Activated naive CD8-positive, alpha-beta T cell treated with anti-CD3 and anti-CD28 coated beads for 36 hours (primary cell): ENCODE measurements around the gene NSUN7. TPM values are rescaled to one million over a fixed set of nuclear protein-coding genes. Genes with fewer than 3 reads are reported as not detected.
A peak's percentile ranks its signal among the peaks of the same experiment; 100 is the strongest.
"Not testable (repeated sequence)": the region's sequence is repeated elsewhere in the genome, so short reads cannot be mapped to it uniquely, and the experiment has no call there.

Experiments used
- DNase-seq: peaks from one replicate; pipeline ENCODE4 v3.0.0; 2021
- H3K27ac Mint-ChIP-seq: one replicate; pipeline ENCODE4 v1.8.0; 2022; ENCODE audit warnings: mild to moderate bottlenecking, moderate library complexity, mixed read lengths
- H3K27me3 Mint-ChIP-seq: one replicate; pipeline ENCODE4 v1.8.0; 2022; ENCODE audit warnings: mild to moderate bottlenecking, mixed read lengths
- H3K36me3 Mint-ChIP-seq: one replicate; pipeline ENCODE4 v1.8.0; 2021; ENCODE audit warnings: mild to moderate bottlenecking, mixed read lengths
- H3K4me1 Mint-ChIP-seq: one replicate; pipeline ENCODE4 v1.8.0; 2021; ENCODE audit warnings: mixed read lengths
- H3K4me3 Mint-ChIP-seq: one replicate; pipeline ENCODE4 v1.8.0; 2022; ENCODE audit warnings: mild to moderate bottlenecking, moderate library complexity, mixed read lengths
- H3K9me3 Mint-ChIP-seq: one replicate; pipeline ENCODE4 v1.8.0; 2022; ENCODE audit warnings: mixed read lengths
- total RNA-seq, 2 experiments: library from RNA; stranded (reverse); gene quantifications; one replicate each; pipeline ENCODE4 v1.2.3, GENCODE V29; 2021

The NSUN7 gene, protein sequence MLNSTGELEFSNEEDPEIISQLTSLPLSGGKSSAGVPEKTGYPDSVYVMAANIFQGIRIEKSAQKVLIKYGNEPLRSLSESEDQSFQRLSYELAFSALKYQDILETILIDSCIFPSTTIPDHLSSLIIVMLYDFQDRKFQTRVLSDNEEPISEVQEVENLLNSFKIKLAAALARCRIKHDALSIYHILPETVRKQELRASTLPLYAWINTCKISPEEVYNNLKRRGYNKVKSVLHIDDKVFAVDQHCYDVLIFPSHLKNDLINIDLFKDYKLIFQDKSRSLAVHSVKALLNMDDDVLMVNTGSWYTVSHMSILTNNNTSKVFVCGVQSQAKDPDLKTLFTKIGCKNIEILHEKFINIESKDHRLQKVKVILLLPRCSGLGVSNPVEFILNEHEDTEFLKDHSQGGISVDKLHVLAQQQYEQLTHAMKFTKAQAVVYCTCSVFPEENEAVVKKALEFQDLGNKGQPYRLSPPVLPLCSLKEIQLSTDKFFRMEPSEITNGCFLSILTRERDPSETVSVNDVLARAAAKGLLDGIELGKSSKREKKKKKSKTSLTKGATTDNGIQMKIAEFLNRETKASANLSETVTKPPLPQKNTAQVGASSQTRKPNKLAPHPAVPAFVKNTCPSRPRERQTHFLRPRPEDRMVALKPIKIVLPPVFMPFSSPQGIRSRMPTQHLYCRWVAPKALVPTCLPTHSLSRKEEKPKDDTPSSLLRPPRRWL
- under 1 TPM; 0.19 to 0.28 TPM for total RNA-seq

DNA sequence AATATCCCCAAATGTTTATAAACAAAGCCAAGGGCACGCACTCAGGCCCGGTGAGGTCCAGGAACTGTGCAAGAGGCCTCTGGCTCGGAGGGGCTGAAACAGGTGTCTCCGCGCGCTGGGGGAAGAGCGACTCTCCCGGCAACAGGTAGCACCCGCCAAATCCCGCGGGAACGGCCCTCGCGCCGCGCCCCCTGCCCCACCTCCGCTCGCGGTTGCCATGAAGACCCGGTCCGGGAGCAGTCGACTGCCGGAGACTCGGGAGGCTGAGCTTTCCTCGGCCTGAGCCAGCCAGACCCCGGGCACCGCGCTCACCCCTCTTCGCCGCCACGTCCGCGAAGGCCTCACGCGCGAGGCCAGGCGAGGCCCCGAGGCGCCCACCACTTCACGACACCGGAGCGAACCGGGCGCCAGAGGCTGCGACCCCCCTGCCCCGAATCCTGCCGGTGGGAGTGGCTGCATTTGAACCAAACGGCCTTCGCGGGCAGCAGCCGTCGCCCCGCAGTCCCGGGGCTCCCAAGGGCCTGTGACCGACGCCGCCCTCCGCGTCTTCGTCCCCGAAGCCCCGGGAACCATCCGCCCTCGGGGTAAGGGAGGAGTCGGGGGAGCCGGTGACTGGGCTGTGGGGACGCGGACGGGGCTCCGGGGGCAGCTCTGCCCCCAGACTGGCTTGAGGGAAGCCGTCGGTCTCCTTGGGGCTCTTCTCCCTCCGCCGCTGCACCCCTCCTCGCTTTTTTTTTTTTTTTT, at the start of gene NSUN7:
Gene NSUN7, plus strand, starts transcription at position 239 of the 744 bp plus-strand sequence. CDS start 739 bp downstream, outside the sequence.
- Mint-ChIP-seq H3K9me3 (peaks cover 5% of the 10 kb centered on the region), H3K36me3 (no peaks in the 10 kb centered on the region), H3K4me3 (peak within 1 kb of the TSS; percentile 63), H3K27me3 (peaks cover 50% of the 10 kb centered on the region), H3K27ac (no peak within 1 kb of the TSS), H3K4me1 (peaks cover 4% of the 10 kb centered on the region)
- DNase-seq: peak; percentile 51

DNA sequence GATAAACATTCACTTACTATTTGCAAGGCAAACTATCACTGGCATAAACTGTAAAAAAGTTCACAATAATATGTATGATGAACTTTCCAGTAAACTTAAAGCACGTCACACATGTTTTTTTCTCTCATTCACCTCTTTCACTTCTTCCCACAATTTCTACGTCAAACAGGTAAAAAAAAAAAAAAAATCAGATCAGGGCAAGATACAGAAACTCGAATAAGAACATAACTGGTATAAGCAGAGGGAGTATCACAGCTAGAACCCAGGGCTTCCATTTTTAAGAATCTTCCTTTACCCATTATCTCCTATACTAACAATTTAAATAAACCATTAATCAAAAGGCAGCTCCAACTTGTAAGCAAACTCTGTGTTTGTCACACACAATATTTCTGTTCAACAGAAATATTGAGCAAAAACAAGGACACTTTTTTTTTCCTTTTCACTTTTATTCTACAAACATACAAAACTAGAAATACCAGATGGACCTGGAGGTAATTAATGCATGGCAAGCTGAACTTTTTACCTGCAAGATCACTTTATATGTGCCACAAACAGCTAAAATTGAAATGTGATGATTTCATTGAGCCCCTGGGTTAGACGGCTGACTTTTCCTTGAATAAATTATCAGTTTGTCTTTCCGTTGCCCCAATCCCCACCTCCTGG, 47.5 kb upstream of the NSUN7 start:
- Mint-ChIP-seq H3K4me1 (peaks cover 18% of the 10 kb centered on the region), H3K27ac (peak overlapping the region; percentile 47), H3K9me3 (peaks cover 2% of the 10 kb centered on the region), H3K36me3 (peaks cover 2% of the 10 kb centered on the region), H3K4me3 (no peak overlapping the region), H3K27me3 (no peaks in the 10 kb centered on the region)
- no peak for DNase-seq

DNA sequence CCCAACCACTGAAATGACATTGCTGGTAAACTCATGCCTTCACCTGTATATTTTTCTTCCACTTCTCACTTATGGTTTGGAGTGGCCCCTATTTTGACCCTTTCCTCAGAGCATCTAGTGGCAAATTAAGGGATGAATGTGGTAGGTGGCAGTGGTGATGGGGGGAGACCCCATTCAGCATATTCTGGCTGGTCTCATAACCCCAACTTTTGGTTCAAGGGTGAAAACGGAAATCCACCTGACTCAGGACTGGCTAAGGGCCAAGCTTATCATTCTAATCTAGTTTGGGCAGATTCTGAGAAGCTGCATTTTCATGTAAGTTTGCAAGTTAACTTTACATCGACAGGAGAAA, 47.0 kb upstream of the NSUN7 start:
- H3K27ac Mint-ChIP-seq: peak overlapping the region; percentile 47
- peaks cover 4% of the 10 kb centered on the region for H3K27me3 Mint-ChIP-seq
- H3K4me3 Mint-ChIP-seq: no peak overlapping the region
- peak; percentile 38 for DNase-seq
- peaks cover 18% of the 10 kb centered on the region for H3K4me1 Mint-ChIP-seq
- H3K9me3 Mint-ChIP-seq: peaks cover 2% of the 10 kb centered on the region
- H3K36me3 Mint-ChIP-seq: peaks cover 2% of the 10 kb centered on the region

DNA sequence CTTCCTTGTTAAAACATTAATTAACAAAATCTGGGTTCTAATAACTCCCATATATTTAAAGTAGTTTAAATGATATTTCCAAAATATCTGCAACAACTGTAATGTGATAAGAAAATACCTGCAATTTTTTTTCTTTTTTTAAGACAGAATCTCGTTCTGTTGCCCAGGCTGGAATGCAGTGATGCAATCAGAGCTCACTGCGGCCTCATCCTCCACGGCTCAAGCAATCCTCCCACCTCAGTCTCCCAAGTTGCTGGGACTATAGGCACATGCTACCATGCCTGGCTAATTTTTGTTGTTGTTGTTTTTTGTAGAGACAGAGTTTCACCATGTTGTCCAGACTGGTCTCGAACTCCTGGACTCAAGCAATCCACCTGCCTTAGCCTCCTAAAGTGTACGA, 45.7 kb upstream of the NSUN7 start:
- peaks cover 2% of the 10 kb centered on the region for H3K9me3 Mint-ChIP-seq
- no peak for DNase-seq

DNA sequence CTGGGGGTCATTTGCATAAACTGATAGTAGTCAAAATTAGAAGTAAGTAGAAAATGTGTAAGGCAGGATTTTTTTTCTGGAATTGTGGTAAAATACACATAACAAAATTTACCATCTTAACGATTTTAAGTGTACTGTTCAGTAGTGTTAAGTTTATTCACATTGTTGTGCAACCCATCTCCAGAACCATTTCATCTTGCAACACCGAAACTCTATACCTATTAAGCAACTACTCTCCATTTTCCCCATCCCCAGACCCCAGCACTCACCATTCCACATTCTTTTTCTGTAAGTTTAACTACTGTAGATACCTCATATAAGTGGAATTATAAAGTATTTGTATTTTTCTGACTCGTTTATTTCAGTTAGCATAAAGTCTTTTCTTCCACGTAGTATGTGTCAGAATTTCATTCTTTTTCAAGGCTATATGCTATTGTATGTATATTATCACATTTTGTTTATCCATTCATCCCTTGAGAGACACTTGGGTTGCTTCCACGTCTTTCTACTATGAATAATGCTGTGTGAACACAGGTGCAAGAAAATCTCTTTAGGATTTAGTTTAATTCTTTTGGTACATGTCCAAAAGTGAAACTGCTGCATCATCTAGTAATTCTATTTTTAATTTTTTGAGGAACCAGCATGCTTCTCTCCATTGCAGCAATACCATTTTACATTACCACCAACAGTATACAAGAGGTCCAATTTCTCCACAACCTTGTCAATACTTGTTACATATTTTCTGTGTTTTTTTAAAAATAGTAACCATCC, 39.1 kb upstream of the NSUN7 start:
- Mint-ChIP-seq H3K27ac (no peak overlapping the region), H3K36me3 (no peaks in the 10 kb centered on the region), H3K9me3 (no peaks in the 10 kb centered on the region), H3K4me1 (no peaks in the 10 kb centered on the region), H3K27me3 (peaks cover 41% of the 10 kb centered on the region), H3K4me3 (no peak overlapping the region)
- DNase-seq: no peak

More for the DNA sequence above, 45.7 kb upstream of the NSUN7 start:
- H3K4me1 Mint-ChIP-seq: peaks cover 18% of the 10 kb centered on the region
- H3K36me3 Mint-ChIP-seq: peaks cover 2% of the 10 kb centered on the region
- H3K27ac Mint-ChIP-seq: no peak overlapping the region
- peaks cover 15% of the 10 kb centered on the region for H3K27me3 Mint-ChIP-seq
- no peak overlapping the region for H3K4me3 Mint-ChIP-seq

DNA sequence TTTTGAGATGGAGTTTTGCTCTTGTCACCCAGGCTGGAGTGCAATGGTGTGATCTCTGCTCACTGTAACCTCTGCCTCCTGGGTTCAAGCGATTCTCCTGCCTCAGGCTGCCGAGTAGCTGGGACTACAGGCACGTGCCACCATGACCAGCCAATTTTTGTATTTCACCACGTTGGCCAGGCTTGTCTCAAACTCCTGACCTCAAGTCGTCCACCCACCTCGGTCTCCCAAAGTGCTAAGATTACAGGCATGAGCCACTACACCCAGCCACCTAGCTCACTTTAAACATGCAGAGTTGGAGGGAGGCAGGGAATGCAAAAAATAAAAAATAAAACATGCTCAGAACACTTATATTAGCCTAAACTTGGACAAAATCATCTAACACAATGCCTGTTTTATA, 36.8 kb upstream of the NSUN7 start:
- DNase-seq, H3K4me3 Mint-ChIP-seq, H3K4me1 Mint-ChIP-seq, H3K9me3 Mint-ChIP-seq, H3K36me3 Mint-ChIP-seq, H3K27ac Mint-ChIP-seq: not testable (repeated sequence)
- H3K27me3 Mint-ChIP-seq: peaks cover 39% of the 10 kb centered on the region

DNA sequence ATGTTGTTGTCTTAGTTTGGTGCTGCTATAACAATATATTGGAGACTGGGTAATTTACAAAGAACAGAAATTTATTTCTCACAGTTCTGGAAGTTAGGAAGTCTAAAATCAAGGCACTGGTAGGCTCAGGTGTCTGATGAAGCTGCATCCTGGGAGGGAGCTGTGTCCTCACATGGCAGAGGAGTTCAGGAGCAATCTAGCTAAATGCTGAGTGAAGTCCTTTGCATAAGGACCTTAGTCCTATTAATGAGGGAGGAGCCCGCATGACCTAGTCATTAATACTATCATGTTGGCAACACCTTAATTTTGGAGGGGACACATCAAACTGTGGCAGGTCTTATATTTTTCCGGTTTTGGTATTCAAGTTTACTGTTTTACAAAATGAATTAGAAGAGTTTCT, 36.0 kb upstream of the NSUN7 start:
- no peaks in the 10 kb centered on the region for H3K36me3 Mint-ChIP-seq

DNA sequence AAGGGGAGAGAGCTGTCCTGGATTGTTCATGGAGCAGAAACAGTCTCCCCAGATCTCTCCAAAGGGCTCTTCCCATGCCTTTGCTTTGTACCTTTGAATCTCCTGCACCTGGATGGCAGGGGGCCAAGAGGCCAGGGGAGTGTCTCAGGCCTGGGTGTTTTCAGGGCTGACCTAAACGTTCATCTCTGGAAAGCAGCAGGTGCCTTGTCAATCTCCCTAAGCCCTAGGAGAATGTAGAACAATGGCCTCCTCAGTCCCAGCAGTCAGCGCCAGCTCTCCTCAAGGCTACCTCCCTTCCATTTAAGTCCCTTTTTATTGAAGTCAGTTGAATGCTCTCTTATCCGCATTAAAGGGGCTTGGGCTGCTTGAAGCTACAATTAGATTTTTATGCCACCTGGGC, 31.2 kb upstream of the NSUN7 start:
- H3K27ac Mint-ChIP-seq: no peak overlapping the region

More for the DNA sequence above, 36.0 kb upstream of the NSUN7 start:
- Mint-ChIP-seq H3K9me3 (no peaks in the 10 kb centered on the region), H3K27me3 (peaks cover 31% of the 10 kb centered on the region), H3K4me3 (no peak overlapping the region), H3K27ac (no peak overlapping the region), H3K4me1 (peaks cover under 1% of the 10 kb centered on the region)
- DNase-seq: no peak

DNA sequence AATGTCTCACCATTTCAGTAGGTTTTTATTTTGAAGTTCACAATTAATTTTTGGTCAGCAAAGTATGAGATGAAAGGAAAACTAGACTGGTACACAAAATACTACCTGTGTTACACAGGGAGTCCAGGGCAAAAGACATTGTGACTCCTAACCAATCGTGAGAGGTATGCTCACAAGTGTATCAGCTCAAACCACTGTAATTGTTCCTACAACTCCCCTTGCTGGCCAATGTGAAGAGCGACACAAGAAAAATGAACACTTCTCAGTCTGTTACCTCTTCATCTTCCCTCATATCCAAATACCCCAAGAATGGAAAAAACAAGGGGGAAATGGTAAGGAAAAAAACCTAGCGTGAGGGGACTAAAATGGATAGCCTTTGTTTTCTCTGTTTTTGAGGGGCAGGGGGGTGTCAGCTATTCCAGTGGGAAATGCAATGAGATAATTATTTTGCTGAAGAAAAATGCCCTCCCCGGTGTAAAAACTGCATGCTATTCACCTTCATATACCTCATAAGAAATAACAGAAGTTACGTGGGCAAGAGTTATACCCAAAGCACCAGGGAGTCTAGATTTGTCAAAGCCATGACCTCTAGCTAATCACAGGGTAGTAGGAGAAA, 30.6 kb upstream of the NSUN7 start:
- Mint-ChIP-seq H3K36me3 (no peaks in the 10 kb centered on the region), H3K4me3 (no peak overlapping the region), H3K9me3 (no peaks in the 10 kb centered on the region), H3K27ac (no peak overlapping the region), H3K27me3 (peaks cover 4% of the 10 kb centered on the region), H3K4me1 (peaks cover 18% of the 10 kb centered on the region)
- DNase-seq: no peak

More for the DNA sequence above, 31.2 kb upstream of the NSUN7 start:
- no peaks in the 10 kb centered on the region for H3K36me3 Mint-ChIP-seq
- H3K9me3 Mint-ChIP-seq: no peaks in the 10 kb centered on the region
- H3K4me3 Mint-ChIP-seq: no peak overlapping the region
- peaks cover 13% of the 10 kb centered on the region for H3K4me1 Mint-ChIP-seq
- peaks cover 10% of the 10 kb centered on the region for H3K27me3 Mint-ChIP-seq
- DNase-seq: no peak

DNA sequence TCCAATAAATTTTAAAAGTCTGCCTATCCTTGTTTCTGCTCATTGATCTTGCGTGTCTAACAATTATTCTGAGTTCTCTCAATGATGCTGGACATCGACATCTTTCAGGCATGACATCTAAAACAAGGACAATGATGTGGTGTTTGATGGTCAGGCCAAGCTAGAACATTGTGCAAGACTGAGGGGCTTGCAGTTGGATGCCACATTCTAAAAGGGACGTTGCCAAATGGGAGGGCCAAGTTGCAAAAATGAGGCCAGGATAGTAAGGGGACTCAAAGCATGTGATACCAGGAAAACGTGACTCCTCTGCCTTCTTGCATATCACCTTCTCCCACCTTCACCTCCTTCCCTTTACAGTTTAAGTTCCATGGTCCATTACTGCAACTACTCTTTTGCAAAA, 29.4 kb upstream of the NSUN7 start:
- no peak overlapping the region for H3K27ac Mint-ChIP-seq
- H3K4me1 Mint-ChIP-seq: peaks cover 18% of the 10 kb centered on the region
- no peaks in the 10 kb centered on the region for H3K9me3 Mint-ChIP-seq
- no peak overlapping the region for H3K4me3 Mint-ChIP-seq
- peaks cover 4% of the 10 kb centered on the region for H3K27me3 Mint-ChIP-seq
- no peak for DNase-seq
- H3K36me3 Mint-ChIP-seq: no peaks in the 10 kb centered on the region

DNA sequence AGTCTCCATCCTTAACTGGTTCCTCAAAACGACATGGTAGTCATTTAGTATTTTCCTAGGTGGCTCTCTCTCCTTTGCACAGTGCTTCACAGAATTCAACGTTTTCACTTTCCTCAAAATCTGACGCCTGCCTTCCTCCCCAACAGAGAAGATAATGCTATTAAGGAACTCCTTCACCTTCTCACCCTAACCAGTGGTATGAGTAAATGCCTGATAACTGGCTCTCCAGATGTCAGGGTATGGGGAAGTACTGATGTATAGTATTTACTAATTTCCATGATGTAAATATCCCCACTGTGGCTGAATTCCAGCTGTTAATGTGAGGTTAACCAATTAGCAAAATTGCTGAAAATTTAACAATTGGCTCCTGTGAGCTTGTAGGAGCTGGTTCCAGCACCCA, 28.8 kb upstream of the NSUN7 start:
- no peaks in the 10 kb centered on the region for H3K36me3 Mint-ChIP-seq
- peaks cover 18% of the 10 kb centered on the region for H3K4me1 Mint-ChIP-seq
- H3K9me3 Mint-ChIP-seq: no peaks in the 10 kb centered on the region
- H3K4me3 Mint-ChIP-seq: no peak overlapping the region
- DNase-seq: no peak
- H3K27me3 Mint-ChIP-seq: peaks cover 4% of the 10 kb centered on the region
- H3K27ac Mint-ChIP-seq: no peak overlapping the region

DNA sequence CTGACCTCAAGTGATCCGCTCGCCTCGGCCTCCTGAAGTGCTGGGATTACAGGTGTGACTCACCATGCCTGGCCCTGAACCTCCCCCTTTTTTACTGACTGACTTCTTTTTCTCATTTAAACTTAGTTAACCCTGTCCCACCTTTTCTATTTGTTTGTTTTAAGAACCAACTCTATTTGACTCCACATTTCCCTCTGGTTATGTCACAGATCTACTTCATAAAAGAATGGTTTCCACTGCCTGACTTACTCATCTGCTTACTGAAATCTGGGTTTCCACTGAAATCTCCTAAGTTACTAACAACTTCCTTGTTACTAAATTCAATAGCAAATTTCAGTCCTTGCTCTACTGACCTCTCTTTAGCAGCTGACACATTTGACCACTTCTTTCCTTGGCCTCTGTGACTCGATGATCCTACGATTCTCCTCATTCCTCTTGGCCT, 28.0 kb upstream of the NSUN7 start:
- H3K4me3 Mint-ChIP-seq: no peak overlapping the region
- H3K36me3 Mint-ChIP-seq: no peaks in the 10 kb centered on the region
- DNase-seq: no peak
- H3K4me1 Mint-ChIP-seq: peaks cover 18% of the 10 kb centered on the region
- no peak overlapping the region for H3K27ac Mint-ChIP-seq
- H3K27me3 Mint-ChIP-seq: peaks cover 2% of the 10 kb centered on the region
- no peaks in the 10 kb centered on the region for H3K9me3 Mint-ChIP-seq

DNA sequence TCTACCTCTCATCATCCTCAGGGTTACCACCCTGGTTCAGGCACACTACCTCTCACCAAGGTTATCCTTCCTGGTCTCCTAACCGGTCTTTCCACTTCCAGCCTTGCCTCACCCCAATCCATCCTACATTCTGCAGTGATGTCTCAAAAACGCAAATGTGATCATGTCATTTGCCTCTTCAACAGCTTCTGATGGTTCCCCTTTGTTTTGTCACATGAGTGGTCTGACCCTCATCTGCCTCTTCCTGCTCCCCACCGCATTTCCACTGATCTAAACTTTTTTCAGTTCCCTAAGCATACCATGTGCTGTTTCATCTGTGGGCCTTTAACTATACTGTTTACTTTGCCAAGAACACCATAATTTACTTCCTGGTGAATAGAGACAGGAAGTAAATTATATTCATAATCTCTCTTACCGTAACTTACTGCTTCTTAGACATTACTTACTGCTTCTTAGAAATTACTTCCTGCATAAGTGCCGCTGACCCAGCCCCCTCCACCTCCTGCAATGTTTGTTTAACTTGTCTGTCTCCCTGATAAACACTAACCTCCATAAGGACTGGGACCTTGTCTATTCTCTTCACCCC, 27.1 kb upstream of the NSUN7 start:
- DNase-seq: no peak
- Mint-ChIP-seq H3K36me3 (no peaks in the 10 kb centered on the region), H3K9me3 (no peaks in the 10 kb centered on the region), H3K4me3 (no peak overlapping the region), H3K4me1 (peaks cover 18% of the 10 kb centered on the region), H3K27me3 (no peaks in the 10 kb centered on the region), H3K27ac (no peak overlapping the region)
